MM.1S (cell line): ENCODE data around the gene SLC27A4.

Experiments
- EZH2phosphoT487 ChIP-seq: fragments of 300-600 bp; sonication (generic); IDR thresholded peaks from 2 replicates; pipeline ENCODE4 v1.6.1; 2018; ENCODE audit warnings: antibody characterized with exemption, low read length
- TF ChIP-seq, protein P1 (sequence below): fragments of 300-600 bp; sonication (generic); IDR thresholded peaks from 2 replicates; pipeline ENCODE4 v1.5.1; 2016; ENCODE audit warnings: antibody characterized with exemption, low read length, mixed read lengths

DNA sequence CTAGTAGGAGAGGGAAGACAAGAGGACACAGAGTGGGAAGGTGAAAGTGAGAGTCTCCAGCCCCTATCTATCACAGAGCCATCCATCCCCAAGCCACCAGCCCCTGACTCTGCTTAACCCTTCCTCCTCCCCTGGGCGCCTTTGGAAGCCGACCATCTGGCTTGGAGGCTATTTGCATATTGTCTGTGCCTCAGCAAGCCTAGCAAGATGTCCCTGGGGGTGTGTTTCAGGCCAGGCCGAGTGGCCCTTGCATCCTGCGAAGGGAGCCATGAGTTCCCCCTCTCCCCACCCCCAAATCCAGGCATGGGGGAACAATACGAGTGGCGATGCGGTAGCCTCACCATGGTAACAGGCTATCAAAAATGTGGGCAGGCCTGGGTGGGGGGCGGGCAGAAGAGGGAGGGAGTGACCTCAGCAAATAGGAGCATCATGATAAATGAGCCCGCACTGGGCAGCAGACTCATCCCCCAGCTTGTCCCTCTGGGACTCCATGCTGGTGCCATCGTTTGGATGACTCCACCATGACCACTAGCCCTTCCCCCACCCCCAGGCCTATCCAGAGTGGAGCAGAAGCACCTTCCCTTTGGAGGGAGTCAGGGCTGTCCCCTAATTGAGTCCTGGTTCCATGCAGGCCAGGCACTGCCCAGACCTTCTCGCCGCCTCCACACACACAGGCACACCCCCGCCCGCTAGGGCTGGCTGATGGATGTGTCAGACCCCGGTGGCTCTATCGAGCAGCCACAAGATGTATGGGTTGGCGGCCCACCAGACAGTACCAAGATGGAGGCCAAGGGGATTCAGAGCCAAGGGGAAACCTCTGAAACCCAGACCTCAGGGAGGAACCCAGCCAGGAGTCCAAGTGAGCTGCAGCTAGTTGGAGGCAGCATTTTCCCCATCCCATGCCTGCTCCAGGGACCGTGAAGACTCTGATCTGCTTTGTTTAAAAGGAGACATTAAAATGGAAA is 45.5 kb downstream of the SLC27A4 start:
- no peak for TF ChIP-seq EZH2phosphoT487
- TF ChIP-seq, protein P1, sequence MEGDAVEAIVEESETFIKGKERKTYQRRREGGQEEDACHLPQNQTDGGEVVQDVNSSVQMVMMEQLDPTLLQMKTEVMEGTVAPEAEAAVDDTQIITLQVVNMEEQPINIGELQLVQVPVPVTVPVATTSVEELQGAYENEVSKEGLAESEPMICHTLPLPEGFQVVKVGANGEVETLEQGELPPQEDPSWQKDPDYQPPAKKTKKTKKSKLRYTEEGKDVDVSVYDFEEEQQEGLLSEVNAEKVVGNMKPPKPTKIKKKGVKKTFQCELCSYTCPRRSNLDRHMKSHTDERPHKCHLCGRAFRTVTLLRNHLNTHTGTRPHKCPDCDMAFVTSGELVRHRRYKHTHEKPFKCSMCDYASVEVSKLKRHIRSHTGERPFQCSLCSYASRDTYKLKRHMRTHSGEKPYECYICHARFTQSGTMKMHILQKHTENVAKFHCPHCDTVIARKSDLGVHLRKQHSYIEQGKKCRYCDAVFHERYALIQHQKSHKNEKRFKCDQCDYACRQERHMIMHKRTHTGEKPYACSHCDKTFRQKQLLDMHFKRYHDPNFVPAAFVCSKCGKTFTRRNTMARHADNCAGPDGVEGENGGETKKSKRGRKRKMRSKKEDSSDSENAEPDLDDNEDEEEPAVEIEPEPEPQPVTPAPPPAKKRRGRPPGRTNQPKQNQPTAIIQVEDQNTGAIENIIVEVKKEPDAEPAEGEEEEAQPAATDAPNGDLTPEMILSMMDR, result no peak
